HUDEP-2 (cell line): ENCODE results near the gene LINC01488.

Experiments used
- DNase-seq, 76 experiments: peaks; one replicate each; lab custom pipeline; 2025; ENCODE audit not compliant: unreplicated experiment in 76 of 76; lab: John Stamatoyannopoulos, UW

LINC01488 gene

DNA sequence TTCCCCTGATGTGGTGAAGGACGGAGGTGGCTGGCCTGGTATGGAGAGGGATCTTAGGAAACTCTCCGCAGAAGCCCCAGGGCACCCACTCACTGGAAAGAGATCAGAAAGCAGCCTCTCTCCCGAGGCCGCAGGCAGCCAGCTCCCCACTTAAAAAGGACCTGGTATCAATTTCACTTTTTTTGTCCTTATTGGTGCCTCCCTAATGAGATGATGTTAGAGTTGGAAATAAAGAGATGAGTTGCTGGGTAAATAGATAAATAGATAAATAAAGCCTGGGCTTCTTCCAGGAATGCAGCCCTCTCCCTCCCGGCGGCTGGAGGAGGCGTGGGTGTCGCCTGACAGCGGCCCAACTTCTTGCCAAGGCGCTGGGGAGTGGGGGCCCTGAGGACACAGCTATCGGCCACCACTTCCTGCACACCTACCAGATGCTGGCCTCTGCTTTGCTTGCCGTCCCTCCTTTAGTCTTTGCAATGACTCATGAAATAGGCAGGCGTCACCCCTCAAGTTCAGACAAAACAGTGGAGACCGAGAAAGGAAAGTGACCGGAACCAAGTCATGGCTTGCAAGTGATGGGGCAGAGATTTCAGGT is 42.9 kb downstream of the LINC01488 start:
- DNase-seq: no peak

DNA sequence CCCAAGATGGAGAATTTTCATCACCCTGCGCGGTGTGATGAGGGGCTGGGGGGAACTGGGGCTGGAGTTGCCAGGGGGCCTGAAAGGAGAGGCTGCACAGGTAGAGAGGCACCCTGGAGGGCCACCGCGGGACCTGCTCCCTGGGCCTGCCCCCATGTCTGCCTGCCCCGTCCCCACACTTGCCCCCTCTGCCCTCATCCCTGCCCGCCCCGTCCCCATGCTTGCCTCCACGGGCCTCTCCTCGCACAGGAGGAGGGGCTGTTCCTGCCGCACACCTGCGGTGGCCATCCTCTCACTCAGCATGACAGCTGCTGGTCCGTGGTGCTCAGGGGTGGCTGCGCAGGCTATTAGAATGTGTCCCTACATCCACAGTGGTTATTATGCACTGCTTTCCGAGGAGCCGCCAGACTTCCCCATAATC is 43.5 kb downstream of the LINC01488 start:
- no peak for DNase-seq

DNA sequence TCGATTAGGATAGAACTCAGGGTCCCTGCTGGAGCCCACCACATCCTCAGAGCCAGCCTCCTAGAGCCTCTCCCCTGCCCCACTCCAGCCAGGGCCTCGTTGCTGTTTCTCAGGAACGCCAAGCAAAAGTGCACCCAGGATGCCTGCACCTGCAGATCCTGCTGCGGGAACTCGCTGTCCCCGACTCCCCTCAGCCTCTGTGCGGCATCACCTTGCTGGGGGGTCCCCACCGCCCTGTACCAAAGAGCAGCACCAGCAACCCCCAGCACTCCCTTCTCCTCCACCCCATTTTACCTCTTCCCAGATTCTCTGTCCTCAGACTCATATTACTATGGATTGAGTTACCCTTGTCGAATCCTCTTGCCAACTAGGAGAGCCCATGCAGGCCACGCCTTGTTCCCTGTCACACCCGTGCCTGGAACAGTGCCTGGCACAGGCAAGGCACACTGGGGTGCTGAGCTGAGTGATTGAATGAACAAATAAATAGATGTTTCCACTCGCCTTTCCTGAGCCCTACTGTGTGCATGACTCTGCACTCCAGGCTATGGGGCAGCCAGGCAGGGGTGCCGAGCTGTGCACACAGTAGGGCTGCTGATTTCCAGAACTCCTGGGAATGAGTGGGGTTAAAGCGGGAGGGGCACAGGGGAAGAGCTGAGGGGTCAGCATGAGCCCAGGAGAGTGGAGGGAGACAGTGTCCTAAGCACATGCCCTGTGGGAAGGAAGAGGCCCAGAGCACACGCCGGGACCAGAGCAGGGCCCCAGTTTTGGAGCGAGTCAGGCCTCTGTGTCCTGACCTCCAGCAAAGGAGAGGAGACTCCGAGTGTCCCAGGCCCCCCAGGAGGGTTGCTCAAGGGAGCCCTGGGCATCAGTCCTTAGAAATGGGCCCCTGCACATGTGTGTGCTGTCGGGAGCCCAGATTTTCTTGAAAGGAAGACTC is 44.3 kb downstream of the LINC01488 start:
- no peak for DNase-seq

DNA sequence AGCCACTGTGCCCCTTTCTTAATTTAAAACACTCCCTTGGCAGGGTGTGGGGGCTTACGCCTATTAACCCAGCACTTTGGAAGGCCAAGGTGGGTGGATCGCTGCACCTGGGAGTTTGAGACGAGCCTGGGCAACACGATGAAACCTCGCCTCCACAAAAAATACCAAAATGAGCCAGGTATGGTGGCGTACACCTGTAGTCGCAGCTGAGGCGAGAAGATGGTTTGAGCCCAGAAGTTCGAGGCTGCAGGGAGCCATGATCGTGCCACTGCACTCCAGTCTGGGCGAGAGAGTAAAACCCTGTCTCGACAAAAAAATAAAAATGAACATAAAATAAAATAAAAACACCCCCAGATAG is 45.0 kb downstream of the LINC01488 start:
- DNase-seq: no peak

DNA sequence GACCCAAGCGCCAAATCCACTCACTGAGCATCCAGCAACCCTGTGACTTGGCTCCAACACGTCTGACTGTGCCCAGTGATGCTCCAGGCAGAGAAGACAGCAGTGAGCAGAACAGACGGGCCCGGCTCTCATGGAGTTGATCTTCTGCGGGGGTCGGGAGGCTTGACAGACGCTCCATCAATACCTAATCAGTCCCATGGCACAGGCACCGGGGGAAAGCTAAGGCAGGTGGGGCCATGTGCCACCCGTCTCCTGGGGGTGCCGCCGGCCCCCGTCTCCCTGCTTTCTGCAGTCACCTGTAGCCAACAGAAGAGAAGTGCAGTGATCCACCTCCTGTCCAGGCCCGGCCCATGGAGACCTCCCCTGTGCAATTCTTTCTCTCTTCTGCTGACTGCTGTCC is 47.5 kb downstream of the LINC01488 start:
- no peak for DNase-seq

DNA sequence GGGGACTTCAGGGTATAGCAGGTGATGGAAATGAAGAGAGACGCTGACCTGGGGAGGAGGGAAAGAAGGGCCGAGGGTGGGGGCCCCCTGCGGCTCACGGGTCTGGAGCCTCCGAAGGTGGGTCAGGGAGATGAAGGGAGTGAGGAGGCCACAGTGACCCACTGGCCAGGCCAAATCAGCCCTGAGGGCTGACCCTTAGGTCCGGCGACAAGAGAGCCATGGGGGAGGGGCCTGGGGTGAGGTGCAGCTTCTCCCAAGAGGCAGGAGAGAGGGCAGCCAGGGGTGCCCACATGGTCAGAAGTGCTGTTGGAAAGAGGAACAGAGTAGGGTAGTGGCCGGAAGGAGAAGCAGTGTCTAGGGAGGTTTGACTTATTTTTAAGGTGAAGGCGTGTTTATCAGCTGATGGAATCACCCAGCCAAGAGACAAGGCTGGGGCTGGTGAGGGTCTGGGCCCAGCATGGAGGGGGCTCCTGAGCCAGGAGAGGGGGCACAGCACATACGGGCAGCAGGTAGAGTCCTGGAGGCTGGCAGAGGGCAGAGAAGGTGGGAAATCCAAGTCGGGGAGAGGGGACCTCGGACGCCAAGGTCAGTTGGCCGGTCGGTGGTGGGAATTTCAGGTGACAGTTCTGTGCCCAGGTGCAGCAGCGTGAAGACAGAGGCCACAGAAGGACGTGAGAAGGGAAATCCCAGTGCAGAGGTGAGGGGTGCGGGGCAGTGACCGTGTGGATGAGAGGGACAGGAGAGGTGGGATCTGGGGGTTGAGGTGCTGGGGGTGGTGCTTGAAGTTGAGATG is 49.0 kb downstream of the LINC01488 start:
- no peak for DNase-seq

DNA sequence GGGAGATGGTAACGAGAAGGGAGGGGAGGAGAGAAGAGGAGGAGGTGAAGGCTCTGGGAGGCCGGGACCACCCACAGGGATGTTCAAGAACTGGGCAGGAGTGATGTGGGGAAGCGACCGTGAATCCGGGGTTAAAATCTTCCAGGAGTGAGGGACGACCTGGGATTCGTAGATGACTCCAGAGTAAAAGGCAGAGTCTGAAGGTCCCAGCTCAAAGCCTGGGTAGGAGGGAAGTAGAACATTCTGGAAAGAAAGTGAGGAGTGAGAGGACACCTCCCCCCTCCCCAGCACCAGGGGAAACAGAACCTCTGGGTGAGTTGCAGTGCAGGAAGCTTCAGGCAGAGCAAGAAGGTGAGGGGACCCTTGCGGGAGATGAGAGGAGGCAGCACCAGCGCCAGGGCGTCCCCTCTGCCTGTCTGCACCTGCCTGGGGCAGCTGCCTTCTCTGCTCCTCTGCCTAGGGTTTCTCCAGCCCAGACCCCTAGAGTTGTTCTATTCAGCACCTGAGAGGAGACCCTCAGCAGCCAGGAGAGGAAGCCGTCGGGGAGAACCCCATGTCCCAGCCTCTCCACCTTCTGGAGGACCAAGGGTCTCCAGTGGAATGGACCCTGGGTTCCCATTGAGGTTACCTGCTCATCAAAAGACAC is 49.7 kb downstream of the LINC01488 start:
- no peak for DNase-seq

DNA sequence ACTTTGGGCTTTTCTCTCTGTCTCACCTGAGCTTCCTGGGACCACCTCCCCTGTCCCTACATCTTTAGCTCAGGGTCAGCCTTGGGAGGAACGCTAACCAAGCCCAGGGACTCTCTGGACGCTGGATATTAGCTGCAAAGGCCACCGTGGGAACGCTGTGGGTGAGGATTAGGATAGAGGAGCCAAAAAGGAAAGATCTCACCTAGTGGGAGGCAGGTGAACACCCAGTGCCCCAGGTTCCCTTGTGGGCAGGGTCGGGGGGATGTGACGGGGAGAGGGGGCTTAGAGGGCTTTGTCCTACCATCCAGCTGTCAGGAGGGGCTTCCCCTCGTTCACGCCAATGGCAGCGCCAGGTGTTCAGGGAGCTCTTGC is 50.2 kb downstream of the LINC01488 start:
- DNase-seq: no peak

DNA sequence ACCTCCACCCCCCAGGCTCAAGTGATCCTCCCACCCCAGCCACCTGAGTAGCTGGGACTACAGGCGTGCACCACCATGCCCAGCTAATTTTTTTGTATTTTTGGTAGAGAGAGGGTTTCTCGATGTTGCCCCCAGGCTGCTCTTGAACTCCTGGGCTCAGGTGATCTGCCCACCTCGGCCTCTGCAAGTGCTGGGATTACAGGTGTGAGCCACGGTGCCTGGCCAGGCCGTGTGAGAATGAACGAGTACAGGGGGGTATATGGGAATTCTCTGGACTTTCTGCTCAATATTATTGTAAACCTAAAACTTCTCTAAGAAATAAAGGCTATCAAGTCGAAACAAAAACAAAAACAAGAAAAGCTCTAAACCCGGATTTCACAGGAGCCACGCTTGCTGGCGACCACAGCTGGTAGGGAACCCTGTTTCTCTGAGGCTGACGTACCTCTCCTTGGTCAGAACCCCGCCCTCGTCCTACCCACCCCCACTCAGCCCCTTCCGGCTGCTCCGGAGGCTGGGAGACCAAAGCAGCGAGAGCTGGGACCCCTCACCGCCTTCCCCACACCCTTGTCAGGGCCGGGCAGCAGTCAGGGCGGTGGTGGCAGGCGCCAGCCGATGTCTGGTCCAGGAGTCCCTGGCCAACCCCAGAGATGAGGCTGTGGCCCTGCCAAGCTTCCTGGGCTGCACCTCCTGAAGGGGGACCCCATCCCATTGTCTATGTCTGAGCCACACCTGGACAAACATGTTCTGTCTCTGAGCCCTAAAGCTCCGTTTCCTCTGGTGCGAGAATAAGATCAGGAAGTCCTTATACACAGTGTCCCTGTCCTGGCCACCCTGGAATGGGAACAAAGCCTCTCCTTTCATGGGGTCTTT is 52.1 kb downstream of the LINC01488 start:
- DNase-seq: no peak

DNA sequence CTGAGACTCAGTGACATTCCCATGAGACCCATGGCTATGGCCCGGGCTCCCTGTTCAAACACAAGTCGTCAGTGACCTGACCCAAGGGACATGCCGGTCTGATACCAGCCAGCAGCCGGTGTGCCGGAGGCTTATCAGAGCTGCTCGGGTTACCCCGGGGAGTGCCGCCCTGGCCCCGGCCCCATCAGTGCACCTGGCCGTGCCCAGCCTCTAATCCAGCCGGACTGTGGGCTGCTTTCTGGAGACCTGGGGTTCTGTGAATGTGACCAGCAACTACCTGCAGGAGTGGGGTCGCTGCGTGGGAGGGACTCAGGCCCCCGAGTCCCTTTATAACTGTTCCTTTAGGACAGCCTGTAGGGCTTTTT is 52.7 kb downstream of the LINC01488 start:
- DNase-seq: no peak

DNA sequence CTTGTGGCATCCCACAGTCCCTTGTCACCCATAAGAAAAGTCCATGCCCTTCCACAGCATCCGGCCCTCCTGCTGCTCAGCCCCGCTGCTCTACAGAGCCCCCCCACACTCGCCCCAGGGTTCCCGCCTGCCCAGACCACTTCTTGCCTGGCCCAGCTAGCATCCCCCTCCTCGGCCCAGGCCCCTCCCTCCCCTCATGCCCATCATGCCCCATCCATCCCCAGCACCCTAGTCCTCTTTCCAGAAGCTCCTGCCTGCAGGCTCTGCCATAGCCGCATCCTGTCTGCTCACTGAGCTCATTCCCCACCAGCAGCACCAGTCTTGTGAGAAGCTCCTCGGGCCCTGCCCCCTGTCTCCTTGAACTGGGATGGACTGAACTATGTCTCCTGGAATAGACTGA is 54.4 kb downstream of the LINC01488 start:
- no peak for DNase-seq

DNA sequence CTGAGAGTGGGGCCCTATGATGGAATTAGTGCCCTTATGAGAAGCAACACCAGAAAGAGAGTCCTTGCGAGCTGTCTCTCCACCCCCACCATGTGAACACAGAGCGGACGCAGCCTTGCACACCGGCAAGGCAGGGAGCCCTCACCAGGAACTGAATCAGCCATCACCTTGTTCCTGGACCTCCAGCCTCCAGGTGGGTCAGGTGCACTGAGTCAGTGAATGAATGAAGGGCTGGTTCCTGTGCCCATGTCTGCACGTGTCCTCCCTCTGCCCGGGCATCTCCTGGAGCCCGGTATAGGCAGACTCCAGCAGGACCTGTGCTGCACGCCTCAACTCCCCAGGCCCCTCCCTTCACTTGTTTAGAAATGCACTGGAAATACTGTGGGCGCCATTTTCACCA is 54.9 kb downstream of the LINC01488 start:
- DNase-seq: no peak

DNA sequence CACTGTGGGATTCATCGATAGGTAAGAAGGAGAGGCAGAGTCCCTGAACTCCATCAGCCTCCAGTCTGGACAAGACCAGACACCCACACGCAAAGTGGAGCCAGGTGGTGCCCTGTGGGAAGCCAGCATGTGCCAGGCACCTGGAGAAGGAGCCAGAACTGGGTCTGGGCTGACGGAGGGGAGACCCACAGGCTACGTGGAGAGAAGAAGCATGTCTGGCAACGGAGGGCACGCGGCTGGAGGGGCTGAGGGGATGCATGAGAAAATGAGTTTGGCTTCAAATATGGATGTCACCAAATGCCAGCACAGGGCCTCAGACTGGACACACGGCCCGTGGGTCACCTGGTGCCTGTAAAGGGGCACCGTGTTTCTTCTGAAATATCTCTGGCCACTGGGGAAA is 55.7 kb downstream of the LINC01488 start:
- DNase-seq: no peak

DNA sequence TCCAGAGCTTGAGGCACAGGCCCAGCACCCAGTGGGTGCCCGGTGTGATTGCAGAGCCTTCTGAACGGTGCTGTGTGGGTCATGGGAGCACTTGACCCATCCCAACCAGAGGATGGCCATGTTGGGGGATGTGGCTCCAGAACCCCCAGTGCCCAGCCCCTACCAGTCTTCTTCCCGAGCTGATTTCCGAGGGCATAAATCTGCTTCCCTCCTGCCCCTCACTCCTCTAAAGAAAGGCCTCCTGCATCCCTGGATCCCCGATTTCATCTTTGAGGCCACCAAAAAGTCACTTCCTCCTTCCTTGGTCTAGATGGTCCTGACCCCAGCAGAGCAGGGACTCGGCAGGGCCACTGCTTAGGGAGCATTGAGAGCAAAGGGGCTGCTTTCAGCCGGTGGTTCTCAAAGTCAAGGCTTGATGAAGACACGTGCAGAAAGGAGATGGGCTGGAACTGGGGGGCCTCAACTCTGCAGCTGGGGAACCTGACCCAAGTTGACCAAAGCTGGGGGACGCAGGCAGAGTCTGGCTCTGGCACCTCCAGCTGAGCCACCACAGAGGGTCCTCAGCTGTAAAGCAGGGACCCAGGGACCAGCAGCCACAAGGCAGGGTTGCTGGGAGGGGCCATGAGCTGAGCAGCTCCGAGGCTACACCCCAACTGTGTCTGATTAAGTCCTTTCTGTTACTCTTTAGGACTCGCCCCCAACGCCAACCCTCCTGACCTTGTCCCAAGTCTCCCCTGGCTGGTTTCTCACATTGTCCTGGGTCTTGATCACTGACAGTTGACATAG is 56.6 kb downstream of the LINC01488 start:
- DNase-seq: no peak

DNA sequence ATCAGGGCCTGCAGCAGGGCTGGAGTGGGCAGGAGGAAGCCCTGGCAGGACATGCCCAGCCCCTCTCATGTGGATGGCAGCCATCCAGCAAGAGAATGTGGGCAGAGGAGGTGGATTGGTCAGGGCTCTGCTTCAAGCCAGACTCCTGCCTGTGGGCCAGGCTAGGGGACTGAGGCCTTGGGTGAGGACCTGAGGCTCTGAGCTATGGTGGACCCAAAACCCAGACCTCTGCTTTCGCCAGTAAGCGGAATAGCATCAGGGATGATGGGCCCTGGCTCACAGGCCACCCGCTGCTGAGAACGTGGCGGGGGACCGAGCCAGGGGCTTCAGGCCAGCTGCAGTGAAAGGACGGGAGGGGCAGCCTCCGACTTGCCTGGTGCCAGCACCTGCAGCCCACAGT is 57.4 kb downstream of the LINC01488 start:
- no peak for DNase-seq

DNA sequence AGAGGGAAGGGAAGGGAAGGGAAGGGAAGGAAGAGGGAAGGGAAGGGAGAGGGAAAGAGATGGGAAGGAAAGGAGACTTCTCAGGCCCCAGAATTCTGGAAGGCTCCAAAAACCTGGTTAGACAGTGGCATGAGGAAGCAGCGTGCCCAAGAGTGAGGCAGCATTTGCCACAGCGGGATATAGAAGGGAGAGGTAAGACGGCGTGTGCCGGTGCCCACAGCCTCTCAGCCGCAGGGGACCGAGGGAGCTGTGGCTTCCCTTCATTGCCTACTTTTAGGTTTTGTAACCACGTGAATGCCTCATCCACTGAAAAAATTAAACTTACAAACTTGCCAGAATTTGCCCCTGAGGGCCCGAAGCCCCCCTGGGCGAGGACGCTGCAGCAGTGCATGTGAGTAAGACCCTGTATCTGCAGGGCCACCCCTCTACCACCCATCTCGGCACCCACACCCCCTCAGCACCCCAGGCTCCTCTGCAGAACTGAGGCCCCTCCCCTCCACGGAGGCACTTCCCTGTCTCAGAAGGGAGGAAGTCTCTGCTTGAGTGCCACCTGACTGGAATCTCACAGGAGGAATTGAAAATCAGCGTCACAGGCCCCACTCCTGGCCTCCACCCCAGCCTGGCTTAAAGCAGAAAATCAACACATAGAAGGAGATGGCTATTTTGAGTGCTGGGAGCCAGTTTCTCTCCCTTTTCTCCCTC is 58.1 kb downstream of the LINC01488 start:
- DNase-seq: no peak

DNA sequence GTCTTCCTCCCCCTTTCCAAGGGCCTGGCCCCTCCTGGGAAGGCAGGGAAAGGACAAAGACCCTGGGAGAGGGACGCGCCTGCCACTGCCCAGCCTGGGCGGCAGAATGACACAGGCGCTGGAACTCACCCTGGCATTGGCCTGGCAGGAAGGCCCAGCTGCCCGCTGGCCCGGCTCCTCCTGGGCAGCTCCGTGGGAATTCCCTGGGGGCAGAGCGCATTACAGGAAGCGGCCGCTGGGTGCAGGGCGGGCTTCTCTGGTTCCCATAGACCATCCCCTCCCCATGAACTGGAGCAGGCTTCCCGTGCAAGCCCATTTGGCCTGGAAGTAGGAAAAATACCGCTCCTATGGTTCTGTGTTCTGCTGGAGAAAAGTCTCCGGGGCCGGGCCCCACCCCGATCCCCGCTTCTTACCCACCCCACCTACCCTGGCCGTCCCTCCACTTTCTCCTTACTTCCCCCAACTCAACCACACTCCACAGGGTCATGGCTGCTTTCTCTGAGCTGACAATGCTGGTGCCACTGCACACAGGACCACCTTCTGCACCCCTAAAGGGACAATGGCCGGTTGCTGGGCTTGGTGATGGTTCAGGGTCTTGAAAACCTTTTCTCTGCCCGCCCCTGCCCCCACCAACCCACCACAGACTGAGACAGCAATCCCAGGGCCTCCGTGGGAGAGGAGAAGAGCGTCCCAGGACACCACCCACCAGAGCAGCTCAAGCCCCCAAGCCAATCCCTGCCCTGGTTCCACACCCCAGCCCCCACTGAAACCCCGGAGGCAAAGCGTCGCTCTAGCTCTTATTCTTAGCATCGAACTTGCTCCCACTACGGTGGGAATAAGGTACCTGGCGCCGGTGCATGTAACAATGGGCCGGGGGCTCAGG is 58.9 kb downstream of the LINC01488 start:
- no peak for DNase-seq

DNA sequence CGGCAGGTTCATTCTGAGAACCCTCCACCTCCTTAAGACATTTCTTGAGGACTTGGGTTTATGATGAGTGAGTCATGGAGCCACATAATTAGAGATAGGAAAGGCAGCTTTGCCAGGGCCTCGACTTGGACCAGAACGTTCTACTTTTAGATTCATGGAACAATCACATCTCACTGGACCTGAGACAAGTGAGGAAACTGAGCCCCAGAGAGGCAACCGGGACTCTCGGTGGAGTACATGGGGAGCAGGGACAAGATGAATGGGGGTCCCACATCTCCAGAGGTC is 59.5 kb downstream of the LINC01488 start:
- DNase-seq: no peak
